Panc1 (cell line): Measurements from ENCODE around the gene NECTIN1.

Experiments used
- POLR2AphosphoS5 ChIP-seq: IDR thresholded peaks from 2 replicates; pipeline ENCODE4 v1.6.1; 2012; ENCODE audit warnings: mild to moderate bottlenecking, low read depth, low read length, moderate library complexity
- TF ChIP-seq, protein P1 (sequence below): fragments of 450-650 bp; IDR thresholded peaks from 2 replicates; pipeline ENCODE4 v1.5.1; 2017; ENCODE audit warnings: mild to moderate bottlenecking
- TF ChIP-seq, protein P2 (sequence below), 2 experiments: IDR thresholded peaks; 2 replicates each; pipeline ENCODE4 v1.6.1; 2011 to 2012; ENCODE audit warnings: low read depth in 2 of 2, control low read depth in 1 of 2, low read length in 1 of 2, mild to moderate bottlenecking in 1 of 2, moderate library complexity in 1 of 2; ENCODE audit not compliant: insufficient read depth in 1 of 2

DNA sequence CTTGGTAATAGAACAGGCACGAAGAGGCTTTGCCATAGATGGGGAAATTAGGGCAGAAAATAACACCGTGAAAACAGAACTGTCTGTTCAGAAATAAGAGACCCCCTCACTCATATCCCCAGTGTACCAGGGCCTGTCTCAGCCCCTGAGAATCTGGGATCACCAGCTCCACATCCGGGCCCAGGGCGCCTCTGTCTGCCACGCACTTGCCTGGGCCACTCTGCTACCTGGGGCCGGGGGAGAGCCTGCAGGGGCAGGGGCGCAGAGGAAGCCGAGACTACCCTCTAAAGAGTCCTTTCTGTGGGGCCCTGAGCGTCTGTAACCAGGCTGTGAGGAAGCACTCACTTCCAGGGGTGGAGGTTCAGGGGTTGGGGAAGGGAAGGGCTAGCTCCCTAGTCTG is 19.8 kb downstream of the NECTIN1 start:
- TF ChIP-seq, protein P1, sequence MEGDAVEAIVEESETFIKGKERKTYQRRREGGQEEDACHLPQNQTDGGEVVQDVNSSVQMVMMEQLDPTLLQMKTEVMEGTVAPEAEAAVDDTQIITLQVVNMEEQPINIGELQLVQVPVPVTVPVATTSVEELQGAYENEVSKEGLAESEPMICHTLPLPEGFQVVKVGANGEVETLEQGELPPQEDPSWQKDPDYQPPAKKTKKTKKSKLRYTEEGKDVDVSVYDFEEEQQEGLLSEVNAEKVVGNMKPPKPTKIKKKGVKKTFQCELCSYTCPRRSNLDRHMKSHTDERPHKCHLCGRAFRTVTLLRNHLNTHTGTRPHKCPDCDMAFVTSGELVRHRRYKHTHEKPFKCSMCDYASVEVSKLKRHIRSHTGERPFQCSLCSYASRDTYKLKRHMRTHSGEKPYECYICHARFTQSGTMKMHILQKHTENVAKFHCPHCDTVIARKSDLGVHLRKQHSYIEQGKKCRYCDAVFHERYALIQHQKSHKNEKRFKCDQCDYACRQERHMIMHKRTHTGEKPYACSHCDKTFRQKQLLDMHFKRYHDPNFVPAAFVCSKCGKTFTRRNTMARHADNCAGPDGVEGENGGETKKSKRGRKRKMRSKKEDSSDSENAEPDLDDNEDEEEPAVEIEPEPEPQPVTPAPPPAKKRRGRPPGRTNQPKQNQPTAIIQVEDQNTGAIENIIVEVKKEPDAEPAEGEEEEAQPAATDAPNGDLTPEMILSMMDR = no peak
- TF ChIP-seq POLR2AphosphoS5 = no peak
- TF ChIP-seq, protein P2, sequence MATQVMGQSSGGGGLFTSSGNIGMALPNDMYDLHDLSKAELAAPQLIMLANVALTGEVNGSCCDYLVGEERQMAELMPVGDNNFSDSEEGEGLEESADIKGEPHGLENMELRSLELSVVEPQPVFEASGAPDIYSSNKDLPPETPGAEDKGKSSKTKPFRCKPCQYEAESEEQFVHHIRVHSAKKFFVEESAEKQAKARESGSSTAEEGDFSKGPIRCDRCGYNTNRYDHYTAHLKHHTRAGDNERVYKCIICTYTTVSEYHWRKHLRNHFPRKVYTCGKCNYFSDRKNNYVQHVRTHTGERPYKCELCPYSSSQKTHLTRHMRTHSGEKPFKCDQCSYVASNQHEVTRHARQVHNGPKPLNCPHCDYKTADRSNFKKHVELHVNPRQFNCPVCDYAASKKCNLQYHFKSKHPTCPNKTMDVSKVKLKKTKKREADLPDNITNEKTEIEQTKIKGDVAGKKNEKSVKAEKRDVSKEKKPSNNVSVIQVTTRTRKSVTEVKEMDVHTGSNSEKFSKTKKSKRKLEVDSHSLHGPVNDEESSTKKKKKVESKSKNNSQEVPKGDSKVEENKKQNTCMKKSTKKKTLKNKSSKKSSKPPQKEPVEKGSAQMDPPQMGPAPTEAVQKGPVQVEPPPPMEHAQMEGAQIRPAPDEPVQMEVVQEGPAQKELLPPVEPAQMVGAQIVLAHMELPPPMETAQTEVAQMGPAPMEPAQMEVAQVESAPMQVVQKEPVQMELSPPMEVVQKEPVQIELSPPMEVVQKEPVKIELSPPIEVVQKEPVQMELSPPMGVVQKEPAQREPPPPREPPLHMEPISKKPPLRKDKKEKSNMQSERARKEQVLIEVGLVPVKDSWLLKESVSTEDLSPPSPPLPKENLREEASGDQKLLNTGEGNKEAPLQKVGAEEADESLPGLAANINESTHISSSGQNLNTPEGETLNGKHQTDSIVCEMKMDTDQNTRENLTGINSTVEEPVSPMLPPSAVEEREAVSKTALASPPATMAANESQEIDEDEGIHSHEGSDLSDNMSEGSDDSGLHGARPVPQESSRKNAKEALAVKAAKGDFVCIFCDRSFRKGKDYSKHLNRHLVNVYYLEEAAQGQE (IDR thresholded peaks at IDR 0.05; ENCODE audit: insufficient read depth in 1 of 2, low read depth in 2 of 2, low read length in 1 of 2) = no peak
